8988T (cell line): ENCODE results near the gene SPDEF.

Source experiments
- DNase-seq: peaks from one replicate; pipeline ENCODE4 v3.0.0; 2011

Gene SPDEF

DNA sequence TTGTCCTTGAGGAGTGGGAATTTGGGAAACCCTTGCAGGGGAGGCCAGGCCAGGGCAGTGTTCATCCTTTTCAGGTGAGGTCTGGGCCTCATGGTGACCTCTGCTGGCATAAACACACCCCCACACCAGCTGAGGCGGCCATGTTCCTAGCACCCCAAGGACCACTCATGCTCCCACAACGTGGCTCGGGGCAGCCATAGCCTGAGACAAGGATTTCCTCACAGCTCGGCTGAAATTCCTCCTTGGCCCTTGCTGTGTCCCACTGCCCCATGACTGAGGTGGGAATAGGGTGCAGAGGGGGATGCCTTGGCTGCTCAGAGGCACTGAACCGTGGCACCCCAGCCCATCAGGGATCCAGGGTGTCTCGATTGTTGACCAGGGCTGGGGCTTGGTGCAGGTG lies 27.3 kb upstream of the SPDEF start:
- no peak for DNase-seq

GRCh38 chr6:34581561-34581920 lies 25.4 kb upstream of the SPDEF start:
- no peak for DNase-seq

- no peak for DNase-seq
These were observed 24.8 kb upstream of the SPDEF start for GRCh38 chr6:34580707-34581560.

DNA sequence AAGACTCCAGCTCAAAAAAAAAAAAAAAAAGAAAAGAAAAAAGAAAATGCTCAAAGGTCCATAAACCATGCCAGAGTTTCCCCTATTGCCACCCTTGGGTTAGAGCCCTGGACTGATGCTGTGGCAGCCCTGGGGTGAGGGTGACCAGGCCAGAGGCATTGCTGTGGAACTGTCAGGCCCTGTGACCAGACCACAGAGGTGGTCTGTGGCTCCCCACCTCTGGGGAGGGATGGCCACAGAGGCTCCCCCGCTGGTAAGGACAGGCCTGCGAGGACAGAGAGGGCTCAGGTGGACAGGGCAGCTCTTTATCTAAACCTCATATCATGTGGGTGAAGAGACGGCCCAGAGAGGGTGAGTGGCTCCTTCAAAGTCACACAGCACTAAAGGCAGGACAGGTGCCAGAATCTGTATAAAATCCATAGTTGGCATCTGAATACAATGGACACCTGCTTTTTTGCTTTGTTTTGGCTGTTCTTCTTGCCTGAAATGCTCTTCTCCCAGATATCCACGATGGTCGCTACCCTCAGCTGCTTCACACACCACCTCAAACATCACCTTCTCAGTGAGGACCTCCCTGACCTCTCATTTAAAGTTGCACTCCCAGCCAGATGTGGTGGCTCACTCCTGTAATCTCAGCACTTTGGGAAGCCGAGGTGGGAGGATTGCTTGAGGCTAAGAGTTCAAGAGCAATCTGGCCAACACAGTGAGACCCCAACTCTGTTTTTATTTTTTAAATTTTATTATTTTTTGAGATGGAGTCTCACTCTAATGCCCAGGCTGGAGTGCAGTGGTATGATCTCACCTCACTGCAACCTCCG lies 22.5 kb upstream of the SPDEF start:
- no peak for DNase-seq

- no peak for DNase-seq
These were observed 20.3 kb upstream of the SPDEF start for GRCh38 chr6:34576286-34576955.

DNA sequence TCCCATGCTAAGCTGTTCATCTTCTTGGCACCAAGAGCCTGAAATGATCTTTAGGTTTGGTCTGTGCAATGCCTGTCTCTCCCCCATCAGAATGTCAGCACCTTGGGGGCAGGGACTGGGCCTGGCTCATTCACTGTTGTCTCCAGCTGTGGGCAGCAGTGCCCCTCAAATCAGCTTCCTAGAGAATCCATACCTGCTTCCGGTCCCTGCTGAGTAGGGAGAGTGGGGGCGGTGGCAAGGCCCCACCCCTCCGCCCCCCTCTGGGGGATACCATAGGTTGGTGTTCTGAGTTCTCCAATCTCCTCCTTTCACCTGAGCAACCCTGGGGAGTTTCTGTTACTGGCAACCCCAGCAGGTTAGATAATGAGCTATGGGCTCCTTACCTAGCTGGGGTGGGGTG lies 19.2 kb upstream of the SPDEF start:
- no peak for DNase-seq

GRCh38 chr6:34574647-34575293 lies 18.6 kb upstream of the SPDEF start:
- no peak for DNase-seq

DNA sequence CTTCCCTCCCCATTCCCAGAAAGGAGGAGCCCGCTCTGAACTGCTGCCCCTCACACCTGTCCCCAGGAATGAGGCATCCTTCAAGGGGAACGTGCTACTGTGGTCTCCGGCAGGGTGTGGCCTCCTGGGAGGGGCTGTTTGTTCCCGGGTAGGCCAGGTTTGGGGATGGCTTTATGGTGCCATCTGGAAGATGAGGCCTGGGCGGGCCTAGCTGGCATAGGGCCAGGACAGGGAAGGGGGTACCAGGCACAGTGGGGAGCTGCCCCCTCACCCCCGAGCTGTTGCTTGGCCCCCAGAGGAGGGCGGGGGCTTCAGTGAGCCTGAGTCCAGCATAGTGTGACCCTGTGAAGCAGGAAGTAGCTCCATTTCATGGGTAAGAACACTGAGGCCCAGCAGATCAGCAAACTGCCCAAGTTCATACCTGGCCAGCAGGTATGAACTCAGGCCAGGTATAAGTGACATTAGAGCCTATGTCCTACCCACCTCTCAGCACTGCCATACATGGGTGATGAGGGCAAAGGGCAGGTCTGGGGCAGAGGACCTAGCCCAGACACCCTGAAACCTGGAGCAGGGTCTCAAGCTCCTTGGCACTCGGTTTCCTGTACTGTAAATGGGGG lies 17.5 kb upstream of the SPDEF start:
- DNase-seq, result no peak

GRCh38 chr6:34572585-34572984 lies 16.5 kb upstream of the SPDEF start:
- DNase-seq, result no peak

DNA sequence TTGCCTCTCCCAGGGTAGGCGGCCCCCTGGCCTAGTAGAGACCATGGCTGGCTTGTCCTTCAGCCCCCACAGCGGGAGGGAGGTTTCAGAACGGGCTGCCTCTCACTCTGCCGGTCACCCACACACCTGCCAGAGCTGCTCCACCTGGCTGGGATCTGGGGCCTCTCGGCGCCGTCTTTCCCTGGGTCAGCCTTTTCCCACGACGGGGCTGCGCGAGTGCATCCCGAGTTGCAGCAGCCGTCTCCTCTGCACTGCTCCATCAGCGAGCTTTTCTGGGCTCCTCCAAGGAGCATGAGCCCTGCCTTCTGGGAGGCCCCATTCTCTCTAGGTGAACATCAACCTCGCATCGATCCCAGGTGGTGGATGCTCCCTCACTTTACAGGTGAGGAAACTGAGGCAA lies 15.9 kb upstream of the SPDEF start:
- no peak for DNase-seq

- no peak for DNase-seq
These were observed 15.3 kb upstream of the SPDEF start for GRCh38 chr6:34571388-34571787.

DNA sequence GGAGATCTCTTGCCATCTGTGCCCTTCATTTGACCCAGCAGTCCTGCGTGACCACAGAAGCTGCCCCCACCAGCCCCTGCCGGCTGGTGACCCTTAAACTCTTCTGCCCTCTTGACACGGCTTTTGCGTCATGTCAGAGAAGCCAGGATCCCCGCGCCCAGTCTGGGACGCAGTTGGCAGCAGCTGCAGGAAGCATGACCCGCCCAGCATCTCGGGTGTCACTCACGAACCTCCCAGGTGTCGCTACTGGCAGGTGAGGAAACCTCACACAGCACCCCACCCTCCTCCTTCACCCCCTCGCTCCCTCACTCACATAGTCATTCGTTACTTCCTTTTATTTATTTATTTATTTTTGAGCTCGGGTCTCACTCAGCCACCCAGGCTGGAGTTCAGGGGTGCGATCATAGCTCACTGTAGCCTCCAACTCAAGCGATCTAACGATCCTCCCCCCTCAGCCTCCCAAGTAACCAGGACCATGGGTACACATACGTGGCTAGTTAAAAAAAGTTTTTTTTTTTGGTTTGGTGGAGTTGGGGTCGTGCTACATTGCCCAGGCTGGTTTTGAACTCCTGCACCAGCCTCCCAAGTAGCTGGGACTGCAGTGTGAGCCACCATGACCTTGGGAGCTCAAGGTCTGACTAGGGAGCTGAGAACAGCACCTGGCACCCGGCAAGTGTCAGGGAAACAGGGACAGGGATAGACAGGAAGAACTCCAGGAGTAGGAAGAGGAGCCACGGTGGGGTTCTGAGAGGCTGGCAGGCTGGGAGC lies 14.1 kb upstream of the SPDEF start:
- DNase-seq, result no peak

- no peak for DNase-seq
These were observed 13.3 kb upstream of the SPDEF start for GRCh38 chr6:34569361-34569973.

DNA sequence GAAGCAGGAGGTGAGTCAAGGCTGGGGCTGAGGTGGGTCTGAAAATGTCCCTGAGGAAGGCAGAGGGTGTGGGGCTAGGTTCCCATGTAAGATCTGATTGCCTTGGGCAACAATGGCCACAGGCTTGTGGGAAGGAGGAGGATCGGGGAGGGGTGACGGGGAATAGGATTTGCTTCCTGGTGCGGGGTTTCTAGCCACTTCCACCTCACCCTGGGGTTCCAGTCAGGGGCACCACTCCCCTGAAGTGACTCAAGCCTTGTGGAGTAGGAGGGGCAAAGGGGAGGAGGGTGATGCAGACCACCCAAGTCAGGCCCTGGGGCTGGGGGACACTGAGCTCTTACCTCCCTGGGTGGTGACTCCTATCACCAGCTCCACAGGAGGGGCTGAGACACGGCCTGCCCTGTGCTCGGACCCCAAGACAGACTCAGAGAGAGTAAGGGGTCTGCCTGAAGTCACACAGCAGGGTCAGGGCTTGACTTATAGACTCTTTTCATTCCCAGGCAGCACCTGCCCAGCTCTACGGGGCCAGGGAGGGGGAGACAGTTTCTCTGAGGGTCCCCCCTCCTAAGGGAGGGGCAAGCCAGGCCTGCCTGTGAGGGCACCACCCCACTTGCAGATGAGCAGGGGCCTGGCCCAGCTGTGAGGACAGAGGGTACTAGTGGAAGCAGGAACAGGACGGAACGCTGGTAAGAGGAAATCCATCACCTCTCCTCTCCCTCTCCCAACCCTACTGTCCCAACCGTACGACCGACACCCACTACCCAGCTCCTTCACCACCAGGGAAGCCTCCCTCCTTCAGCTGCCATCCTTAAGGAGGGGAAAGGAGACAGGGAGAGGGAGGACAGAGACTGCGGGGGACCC lies 12.4 kb upstream of the SPDEF start:
- no peak for DNase-seq

GRCh38 chr6:34566830-34567546 lies 10.9 kb upstream of the SPDEF start:
- DNase-seq, result no peak

GRCh38 chr6:34565722-34566137 lies 9.6 kb upstream of the SPDEF start:
- DNase-seq, result no peak

DNA sequence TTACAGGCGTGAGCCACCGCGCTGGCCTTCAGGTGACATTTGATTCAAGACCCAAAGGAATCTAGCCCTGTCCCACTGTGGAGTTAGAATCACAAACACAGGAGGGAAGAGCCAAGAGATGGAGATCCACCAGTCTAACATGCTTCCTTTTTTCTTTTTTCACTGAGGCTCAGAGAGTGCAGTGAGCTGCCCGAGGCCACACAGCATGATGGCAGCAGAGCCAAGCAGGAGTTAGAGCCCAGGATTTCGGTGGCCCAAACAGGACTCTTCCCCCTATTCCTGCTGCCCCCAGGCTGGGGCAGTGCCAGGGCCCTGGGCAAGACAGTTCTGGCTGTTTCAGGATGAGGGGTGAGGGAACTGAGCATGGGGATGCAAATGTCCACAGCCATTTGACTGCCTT lies 8.1 kb upstream of the SPDEF start:
- DNase-seq, result no peak

- DNase-seq, result no peak
These were observed 7.4 kb upstream of the SPDEF start for GRCh38 chr6:34563513-34563870.

DNA sequence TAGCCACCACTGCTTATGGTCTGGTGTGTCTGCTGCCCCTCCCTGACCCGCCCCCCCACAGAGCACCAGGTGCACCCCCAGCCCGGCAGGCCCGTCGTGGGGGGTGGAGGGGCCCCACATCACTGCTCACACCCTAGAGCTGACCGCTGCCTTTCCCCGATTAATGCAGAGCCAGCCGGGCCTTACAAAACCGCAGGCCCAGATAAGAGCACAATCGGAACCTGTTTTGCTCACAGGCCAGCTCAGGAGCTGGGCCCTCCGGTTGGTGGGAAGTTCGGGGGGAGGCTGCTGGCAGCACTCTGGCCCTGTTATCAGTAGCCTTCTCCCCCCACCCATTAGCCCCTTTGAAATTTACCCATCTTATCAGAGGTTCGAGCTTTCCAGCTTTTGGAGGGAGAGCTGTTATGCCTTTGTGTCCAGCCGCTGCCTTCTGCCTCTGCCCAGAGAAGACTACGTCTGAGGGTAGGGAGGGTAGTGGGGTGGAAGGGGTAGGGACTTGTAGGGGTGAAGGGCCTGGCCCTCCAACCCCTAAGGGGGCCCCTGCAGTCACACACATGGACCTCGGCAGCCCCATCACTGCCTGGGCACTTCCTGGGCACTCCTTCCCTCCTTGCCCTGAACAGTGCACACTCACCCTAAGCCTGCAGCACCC lies 6.9 kb upstream of the SPDEF start:
- DNase-seq, result no peak
